B cell (primary cell): Measurements from ENCODE around the gene TMEM43. TPM values are rescaled to one million over a fixed set of nuclear protein-coding genes. Genes with fewer than 3 reads are reported as not detected.

ENCODE experiments used
- ATAC-seq: fragments of 200-7000 bp; cut with Tn5 transposase; one replicate; pipeline ENCODE4 v1.10.0; 2021; ENCODE audit warnings: low read depth, mild to moderate bottlenecking, moderate number of reproducible peaks, moderate library complexity
- CTCF ChIA-PET: fragments of 350-600 bp; sonication (Branson Sonifier 250); formaldehyde crosslinking; loops from one replicate; lab custom pipeline; 2021; ENCODE audit warnings: antibody characterized with exemption, inconsistent platforms; lab: Charles Lee
- POLR2A ChIA-PET: fragments of 350-600 bp; sonication (Branson Sonifier 250); formaldehyde crosslinking; loops from one replicate; lab custom pipeline; 2021; ENCODE audit warnings: antibody characterized with exemption; lab: Charles Lee
- DNase-seq: peaks from one replicate; pipeline ENCODE4 v3.0.0; 2013
- H2AFZ ChIP-seq: 2 replicates; pipeline ENCODE4 v1.6.1; 2012; ENCODE audit warnings: mild to moderate bottlenecking, low read depth, low read length; ENCODE audit not compliant: insufficient read depth, poor library complexity, severe bottlenecking
- H3K27ac ChIP-seq, 2 donors: 1 replicate in 1 of 2; 2 replicates in 1 of 2; pipeline ENCODE4 v1.5.1; 2012 to 2013; ENCODE audit warnings: low read length in 2 of 2, mild to moderate bottlenecking in 2 of 2, moderate library complexity in 1 of 2
- H3K27me3 ChIP-seq, 4 experiments: fragments of 200-600 bp in 1 of 4; sonication (generic) in 1 of 4; replicated peaks in 1 of 4; 1 replicate in 2 of 4; 2 replicates in 2 of 4; pipeline versions ENCODE4 v1.6.1 to v1.7.0; 2013 to 2016; ENCODE audit warnings: low read length in 3 of 4, mild to moderate bottlenecking in 2 of 4, mixed read lengths in 1 of 4, moderate library complexity in 1 of 4; ENCODE audit not compliant: insufficient read depth in 4 of 4, control insufficient read depth in 3 of 4; ENCODE audit errors: control extremely low read depth in 1 of 4
- H3K36me3 ChIP-seq, 2 experiments: replicated peaks in 1 of 2; 1 replicate in 1 of 2; 2 replicates in 1 of 2; pipeline versions ENCODE4 v1.6.1 to v1.7.1; 2013; ENCODE audit warnings: low read length in 1 of 2; ENCODE audit not compliant: insufficient read depth in 2 of 2, control insufficient read depth in 1 of 2; ENCODE audit errors: control extremely low read depth in 1 of 2, extremely low read depth in 1 of 2
- H3K4me1 ChIP-seq, 2 donors: fragments of 200-600 bp in 1 of 2; sonication (generic) in 1 of 2; 1 replicate in 1 of 2; 2 replicates in 1 of 2; pipeline versions ENCODE4 v1.5.1 to v1.6.1; 2013 to 2017; ENCODE audit warnings: low read length in 2 of 2; ENCODE audit not compliant: control insufficient read depth in 2 of 2, insufficient read depth in 2 of 2
- H3K4me2 ChIP-seq: replicated peaks from 2 replicates; pipeline ENCODE3; 2012; ENCODE audit warnings: mild to moderate bottlenecking, low read depth, low read length; ENCODE audit not compliant: poor library complexity, severe bottlenecking
- H3K4me3 ChIP-seq, 5 experiments: fragments of 200-600 bp in 1 of 5; sonication (generic) in 1 of 5; 1 replicate in 3 of 5; 2 replicates in 2 of 5; pipeline versions ENCODE4 v1.5.1 to v1.7.0; 2011 to 2016; ENCODE audit warnings: low read length in 4 of 5, mild to moderate bottlenecking in 4 of 5, low read depth in 2 of 5, control low read depth in 1 of 5, moderate library complexity in 1 of 5; ENCODE audit not compliant: insufficient read depth in 1 of 5; ENCODE audit errors: control extremely low read depth in 1 of 5, extremely low read depth in 1 of 5
- H3K79me2 ChIP-seq: fragments of 200-600 bp; sonication (generic); one replicate; pipeline ENCODE4 v1.6.0; 2016; ENCODE audit warnings: low read length; ENCODE audit not compliant: control insufficient read depth, insufficient read depth
- H3K9ac ChIP-seq: fragments of 200-600 bp; sonication (generic); 2 replicates; pipeline ENCODE4 v1.6.1; 2017; ENCODE audit warnings: mild to moderate bottlenecking, low read length, moderate library complexity
- H3K9me3 ChIP-seq, 3 donors: one replicate each; pipeline versions ENCODE4 v1.6.1 to v1.7.1; 2013; ENCODE audit warnings: low read length in 2 of 3; ENCODE audit not compliant: control insufficient read depth in 2 of 3, insufficient read depth in 1 of 3; ENCODE audit errors: control extremely low read depth in 1 of 3
- H4K20me1 ChIP-seq: 2 replicates; pipeline ENCODE4 v1.6.0; 2012; ENCODE audit warnings: mild to moderate bottlenecking, low read length; ENCODE audit not compliant: insufficient read depth, control insufficient read depth, poor library complexity, severe bottlenecking
- H3K27ac Mint-ChIP-seq: one replicate; pipeline ENCODE4 v1.8.0; 2021; ENCODE audit warnings: mixed read lengths
- H3K27me3 Mint-ChIP-seq: one replicate; pipeline ENCODE4 v1.8.0; 2021; ENCODE audit warnings: mixed read lengths
- H3K4me1 Mint-ChIP-seq: one replicate; pipeline ENCODE4 v1.8.0; 2021; ENCODE audit warnings: mixed read lengths
- H3K4me3 Mint-ChIP-seq: one replicate; pipeline ENCODE4 v1.8.0; 2021; ENCODE audit warnings: mixed read lengths
- H3K9me3 Mint-ChIP-seq: one replicate; pipeline ENCODE4 v1.8.0; 2022; ENCODE audit warnings: mixed read lengths; ENCODE audit not compliant: insufficient read depth
- EZH2 ChIP-seq: IDR thresholded peaks from 2 replicates; pipeline ENCODE4 v1.6.1; 2012; ENCODE audit warnings: borderline replicate concordance, low read depth, mild to moderate bottlenecking, moderate library complexity, low read length; ENCODE audit not compliant: insufficient read depth, poor library complexity, severe bottlenecking
- WGBS: methylation state at CpG from one replicate; pipeline ENCODE4 v1.1.5; 2013; ENCODE audit warnings: missing lambda C conversion rate; ENCODE audit not compliant: insufficient coverage; 5-methylcytosine and 5-hydroxymethylcytosine counted together
- intact Hi-C: fragments of 100-400 bp; cut with micrococcal nuclease; formaldehyde crosslinking; loops from one replicate; pipeline ENCODE4 v1.10.0; 2022
- polyA plus RNA-seq: library from polyadenylated mRNA; depleted of rRNA; stranded (reverse); fragments of >200 nt; gene quantifications from 2 replicates; pipeline ENCODE4 v1.2.3, GENCODE V29; 2012
- total RNA-seq, 2 donors: library from RNA; stranded (reverse); fragments of 120-200 nt in 1 of 2; gene quantifications; 1 replicate in 1 of 2; 2 replicates in 1 of 2; pipeline versions ENCODE4 v1.2.3 to v1.2.4, GENCODE V29; 2013 to 2022
- TF ChIP-seq, protein P1 (sequence below): fragments of 200-600 bp; IDR thresholded peaks from one replicate; pipeline ENCODE4 v1.8.0; 2022; ENCODE audit warnings: antibody characterized with exemption, mild to moderate bottlenecking

Gene TMEM43
- total and polyA plus RNA-seq, 2 donors (not counting 1 experiment from before 2014, with no cell fraction given) = 29.5 to 37.6 TPM

GRCh38 chr3:14186854-14187458 lies 62.1 kb downstream of the TMEM43 start:
- Histone ChIP-seq H3K36me3 (peaks cover 11 to 45% of the 10 kb centered on the region in 2 experiments), H3K4me2 (no peak overlapping the region), H2AFZ (no peak overlapping the region), H3K4me1 (no peaks in the 10 kb centered on the region), H3K9ac (no peak overlapping the region), H3K9me3 (no peaks in the 10 kb centered on the region), H3K79me2 (peaks cover 33% of the 10 kb centered on the region), H3K4me3 (no peak overlapping the region), H3K27me3 (no peaks in the 10 kb centered on the region), H4K20me1 (peaks cover 8% of the 10 kb centered on the region), H3K27ac (no peak overlapping the region)
- H3K4me1 Mint-ChIP-seq = peaks cover 41% of the 10 kb centered on the region
- peaks cover 4% of the 10 kb centered on the region for H3K9me3 Mint-ChIP-seq
- intact Hi-C loops = no loop called here
- no peak for TF ChIP-seq EZH2
- TF ChIP-seq, protein P1, sequence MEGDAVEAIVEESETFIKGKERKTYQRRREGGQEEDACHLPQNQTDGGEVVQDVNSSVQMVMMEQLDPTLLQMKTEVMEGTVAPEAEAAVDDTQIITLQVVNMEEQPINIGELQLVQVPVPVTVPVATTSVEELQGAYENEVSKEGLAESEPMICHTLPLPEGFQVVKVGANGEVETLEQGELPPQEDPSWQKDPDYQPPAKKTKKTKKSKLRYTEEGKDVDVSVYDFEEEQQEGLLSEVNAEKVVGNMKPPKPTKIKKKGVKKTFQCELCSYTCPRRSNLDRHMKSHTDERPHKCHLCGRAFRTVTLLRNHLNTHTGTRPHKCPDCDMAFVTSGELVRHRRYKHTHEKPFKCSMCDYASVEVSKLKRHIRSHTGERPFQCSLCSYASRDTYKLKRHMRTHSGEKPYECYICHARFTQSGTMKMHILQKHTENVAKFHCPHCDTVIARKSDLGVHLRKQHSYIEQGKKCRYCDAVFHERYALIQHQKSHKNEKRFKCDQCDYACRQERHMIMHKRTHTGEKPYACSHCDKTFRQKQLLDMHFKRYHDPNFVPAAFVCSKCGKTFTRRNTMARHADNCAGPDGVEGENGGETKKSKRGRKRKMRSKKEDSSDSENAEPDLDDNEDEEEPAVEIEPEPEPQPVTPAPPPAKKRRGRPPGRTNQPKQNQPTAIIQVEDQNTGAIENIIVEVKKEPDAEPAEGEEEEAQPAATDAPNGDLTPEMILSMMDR = no peak
- H3K27me3 Mint-ChIP-seq = no peaks in the 10 kb centered on the region
- DNase-seq (no peak), ATAC-seq (no peak)
- no peak overlapping the region for H3K27ac Mint-ChIP-seq
- ChIA-PET POLR2A (no interaction called here), CTCF (no interaction called here)
- no peak overlapping the region for H3K4me3 Mint-ChIP-seq
- 100% methylated on average over 5 of the region's 5 CpGs for WGBS

DNA sequence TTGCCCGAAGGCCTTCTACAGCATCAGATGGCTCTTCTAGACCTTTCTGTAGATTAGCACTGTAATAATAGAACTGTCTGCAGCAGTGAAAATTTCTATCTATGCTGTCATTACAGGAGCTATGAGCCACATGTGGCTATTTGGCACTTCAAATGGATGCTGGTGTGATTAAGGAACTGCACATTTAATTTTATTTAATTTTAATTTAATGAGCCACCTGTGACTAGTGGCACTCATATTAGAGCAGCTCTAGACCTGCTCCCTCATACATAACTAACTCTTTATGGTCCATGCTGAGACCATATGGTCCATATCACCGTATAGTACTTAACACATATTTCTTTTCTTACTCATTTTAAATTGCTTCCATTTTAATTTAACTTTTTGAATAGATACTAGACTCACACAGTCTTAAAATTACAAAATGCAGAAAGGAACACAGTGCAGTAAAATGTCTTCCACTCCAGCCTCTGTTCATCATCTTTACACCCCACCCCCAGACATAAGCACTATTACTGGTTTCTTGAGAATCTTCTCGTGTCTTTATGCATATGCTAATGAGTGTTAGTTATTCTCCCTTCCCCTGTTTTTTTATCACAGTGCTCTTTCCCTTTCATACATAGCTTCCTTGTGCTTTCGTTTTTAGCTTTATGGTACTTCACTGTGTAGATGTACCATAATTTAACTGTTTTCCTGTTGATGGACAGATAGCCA lies 63.3 kb downstream of the TMEM43 start:
- Histone ChIP-seq H3K79me2 (peaks cover 30% of the 10 kb centered on the region), H3K27ac (no peak overlapping the region), H2AFZ (no peak overlapping the region), H3K27me3 (no peaks in the 10 kb centered on the region), H3K4me2 (no peak overlapping the region), H3K36me3 (peaks cover 8 to 37% of the 10 kb centered on the region in 2 experiments), H3K9me3 (no peaks in the 10 kb centered on the region), H4K20me1 (peaks cover 16% of the 10 kb centered on the region), H3K4me1 (no peaks in the 10 kb centered on the region), H3K9ac (no peak overlapping the region), H3K4me3 (no peak overlapping the region)
- POLR2A ChIA-PET = no interaction called here
- ATAC-seq (no peak), DNase-seq (no peak)
- WGBS = 100% methylated on average over 1 of the region's 4 CpGs
- peaks cover 42% of the 10 kb centered on the region for H3K4me1 Mint-ChIP-seq
- intact Hi-C loops = no loop called here
- no peak overlapping the region for H3K4me3 Mint-ChIP-seq
- no peak overlapping the region for H3K27ac Mint-ChIP-seq
- CTCF ChIA-PET = interaction anchor here (2.1 kb wide), 1 partner anchor 15 kb away, joined by 5 read pairs; no protein-coding TSS in a partner anchor
- no peak for TF ChIP-seq EZH2
- TF ChIP-seq, protein P1 = no peak
- H3K9me3 Mint-ChIP-seq = peaks cover 4% of the 10 kb centered on the region
- H3K27me3 Mint-ChIP-seq = no peaks in the 10 kb centered on the region
